PFSK-1 (cell line): ENCODE results near the gene GPC6.

ENCODE experiments used
- FOXP2 ChIP-seq: optimal IDR thresholded peaks from 2 replicates; pipeline ENCODE3; 2011; ENCODE audit warnings: borderline replicate concordance, control low read depth, inconsistent platforms; ENCODE audit not compliant: insufficient read depth; ENCODE audit errors: extremely low read length, extremely low read depth
- POLR2AphosphoS5 ChIP-seq: IDR thresholded peaks from 2 replicates; pipeline ENCODE4 v1.6.1; 2012; ENCODE audit warnings: low read depth, mild to moderate bottlenecking, control low read depth, low read length, moderate library complexity
- REST ChIP-seq, 2 experiments: IDR thresholded peaks; 2 replicates each; pipeline versions ENCODE4 v1.6.1 to v1.8.0; 2011 to 2012; ENCODE audit warnings: low read depth in 2 of 2, low read length in 2 of 2, control low read depth in 1 of 2, inconsistent platforms in 1 of 2, mild to moderate bottlenecking in 1 of 2, moderate library complexity in 1 of 2; ENCODE audit not compliant: insufficient read depth in 1 of 2
- SIN3A ChIP-seq: IDR thresholded peaks from 2 replicates; pipeline ENCODE4 v1.6.1; 2012; ENCODE audit warnings: mild to moderate bottlenecking, low read length, moderate library complexity, borderline replicate concordance; ENCODE audit not compliant: insufficient read depth
- TAF1 ChIP-seq: IDR thresholded peaks from 2 replicates; pipeline ENCODE4 v1.6.1; 2012; ENCODE audit warnings: low read length, control low read depth, borderline replicate concordance; ENCODE audit not compliant: insufficient read depth

DNA sequence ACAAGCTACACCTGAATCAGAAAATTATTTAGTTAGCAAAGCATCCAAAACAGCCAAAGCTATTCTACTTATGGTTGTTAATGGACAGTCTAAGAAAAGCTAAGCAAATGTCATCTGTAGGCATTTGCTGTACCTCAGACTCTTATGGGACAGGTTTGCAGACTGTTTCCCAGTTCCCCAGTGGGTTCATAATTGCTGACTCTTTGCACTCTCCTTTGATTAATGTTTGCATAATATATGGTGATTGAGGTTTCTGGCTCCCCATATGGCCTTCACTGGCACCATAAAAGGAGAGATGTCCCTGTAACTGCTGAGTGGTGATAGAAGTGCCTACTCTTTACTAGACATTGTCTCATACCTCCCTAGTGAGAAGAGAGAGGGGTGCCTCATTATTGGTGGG lies 142.1 kb downstream of the GPC6 start:
- no peak for TF ChIP-seq POLR2AphosphoS5
- no peak for TF ChIP-seq SIN3A
- no peak for TF ChIP-seq TAF1
- TF ChIP-seq REST (IDR thresholded peaks at IDR 0.05; ENCODE audit: insufficient read depth in 1 of 2, low read depth in 2 of 2, low read length in 2 of 2) = no peak
- TF ChIP-seq FOXP2 = no peak
